Measurements from ENCODE around the gene RBM19. TPM values are rescaled to one million over a fixed set of nuclear protein-coding genes. Genes with fewer than 3 reads are reported as not detected.

The RBM19 gene
- total and polyA plus RNA-seq, 4 donors = 17.9 to 33.6 (median 21.9) TPM

DNA sequence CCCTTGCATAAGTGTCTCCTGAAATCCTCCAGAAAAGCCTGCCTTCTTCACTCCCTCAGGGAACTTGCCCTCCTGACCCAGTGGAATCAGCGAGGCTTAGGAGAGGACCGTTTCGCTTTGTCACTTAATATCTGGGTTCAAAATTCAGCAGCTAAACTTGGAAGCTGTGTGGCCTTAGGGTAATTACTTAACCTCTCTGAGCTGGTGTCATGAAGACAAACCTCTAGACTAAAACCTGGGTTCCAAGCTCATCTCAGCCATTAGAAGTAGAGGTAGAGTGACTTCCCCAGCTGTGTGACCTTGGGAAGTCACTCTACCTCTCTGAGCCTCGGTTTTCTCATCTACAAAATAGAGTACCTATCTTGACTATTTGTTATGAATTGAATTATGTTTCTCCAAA lies 18.3 kb upstream of the RBM19 start:
- no peak for DNase-seq
- Histone ChIP-seq H3K4me1 (ENCODE audit: control insufficient read depth in 5 of 5, insufficient read depth in 5 of 5, low read length in 5 of 5) (no peaks in the 10 kb centered on the region), H3K9ac (ENCODE audit: insufficient read depth in 1 of 2, low read length in 2 of 2) (no peak overlapping the region), H3K27ac (ENCODE audit: low read depth in 1 of 2, low read length in 1 of 2) (no peak overlapping the region), H3K4me3 (no peak overlapping the region), H3K9me3 (ENCODE audit: control insufficient read depth in 4 of 4, insufficient read depth in 3 of 4, low read length in 3 of 4) (no peaks in the 10 kb centered on the region), H3K36me3 (ENCODE audit: control insufficient read depth in 4 of 4, insufficient read depth in 4 of 4, low read length in 4 of 4) (no peaks in the 10 kb centered on the region), H3K27me3 (ENCODE audit: control insufficient read depth in 3 of 3, insufficient read depth in 3 of 3, low read length in 2 of 3) (peaks cover 0 to 3% (median 2%) of the 10 kb centered on the region in 3 donors)
- no peak for ATAC-seq (ENCODE audit: insufficient read depth, low FRiP score)
- WGBS, 2 donors = 84 to 92% methylated on average over 4 of the region's 4 CpGs
- TF ChIP-seq, protein P1, sequence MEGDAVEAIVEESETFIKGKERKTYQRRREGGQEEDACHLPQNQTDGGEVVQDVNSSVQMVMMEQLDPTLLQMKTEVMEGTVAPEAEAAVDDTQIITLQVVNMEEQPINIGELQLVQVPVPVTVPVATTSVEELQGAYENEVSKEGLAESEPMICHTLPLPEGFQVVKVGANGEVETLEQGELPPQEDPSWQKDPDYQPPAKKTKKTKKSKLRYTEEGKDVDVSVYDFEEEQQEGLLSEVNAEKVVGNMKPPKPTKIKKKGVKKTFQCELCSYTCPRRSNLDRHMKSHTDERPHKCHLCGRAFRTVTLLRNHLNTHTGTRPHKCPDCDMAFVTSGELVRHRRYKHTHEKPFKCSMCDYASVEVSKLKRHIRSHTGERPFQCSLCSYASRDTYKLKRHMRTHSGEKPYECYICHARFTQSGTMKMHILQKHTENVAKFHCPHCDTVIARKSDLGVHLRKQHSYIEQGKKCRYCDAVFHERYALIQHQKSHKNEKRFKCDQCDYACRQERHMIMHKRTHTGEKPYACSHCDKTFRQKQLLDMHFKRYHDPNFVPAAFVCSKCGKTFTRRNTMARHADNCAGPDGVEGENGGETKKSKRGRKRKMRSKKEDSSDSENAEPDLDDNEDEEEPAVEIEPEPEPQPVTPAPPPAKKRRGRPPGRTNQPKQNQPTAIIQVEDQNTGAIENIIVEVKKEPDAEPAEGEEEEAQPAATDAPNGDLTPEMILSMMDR (IDR thresholded peaks at IDR 0.05; ENCODE audit: control extremely low read depth, extremely low read depth) = no peak

DNA sequence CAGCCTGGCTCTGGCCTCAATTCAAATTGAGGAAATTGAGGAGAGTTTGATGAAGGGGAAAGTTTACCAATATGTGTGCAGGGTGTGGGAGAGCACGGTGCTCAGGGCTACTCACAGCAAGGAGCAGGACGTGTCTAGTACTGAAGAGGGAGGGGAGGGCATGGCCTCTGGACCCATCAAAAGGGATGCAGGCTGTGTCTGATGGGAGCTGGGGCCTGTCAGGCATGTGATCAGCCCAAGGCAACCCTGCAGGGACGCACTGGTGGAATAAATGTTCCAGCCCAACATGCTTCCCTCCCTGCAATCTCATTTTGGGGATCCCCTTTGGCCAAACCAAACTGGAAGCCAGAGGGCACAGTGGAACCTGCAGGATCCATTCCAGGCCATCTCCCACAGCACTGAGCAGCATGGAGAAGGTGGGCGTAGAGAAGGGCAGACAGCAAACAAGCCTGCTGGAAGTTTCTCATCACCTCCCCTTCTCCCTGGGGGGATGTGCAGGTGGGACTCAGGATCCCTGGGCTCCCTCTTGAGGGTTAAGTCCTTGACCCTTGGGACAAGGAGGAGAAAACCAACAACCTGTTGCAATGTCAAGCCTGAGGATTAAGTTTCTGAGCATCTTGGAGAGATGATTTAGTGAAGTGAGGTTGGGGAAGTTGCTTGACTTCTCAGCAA lies 17.8 kb upstream of the RBM19 start:
- WGBS, 2 donors = 52 to 62% methylated on average over 4 of the region's 4 CpGs
- no peak for DNase-seq
- TF ChIP-seq, protein P1 (IDR thresholded peaks at IDR 0.05; ENCODE audit: control extremely low read depth, extremely low read depth) = no peak

DNA sequence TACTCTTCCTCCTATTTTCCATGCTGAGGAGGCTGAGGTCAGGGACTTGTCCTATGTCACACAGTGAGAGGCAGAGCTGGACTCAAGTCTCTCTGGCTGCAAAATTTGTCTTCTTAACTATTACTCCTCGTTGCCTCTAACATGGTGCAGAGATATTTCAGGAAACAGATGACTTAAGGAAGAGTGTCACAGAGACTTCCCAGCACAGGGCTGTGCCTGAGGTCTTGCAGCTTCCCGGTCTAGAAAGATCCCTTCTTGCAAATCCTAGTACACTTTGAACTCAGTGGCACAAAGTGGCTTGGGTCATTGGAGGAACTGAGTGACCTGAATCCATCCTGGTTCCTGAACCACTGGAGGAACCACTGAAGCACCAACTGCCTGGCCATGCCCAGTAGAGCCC lies 17.1 kb upstream of the RBM19 start:
- TF ChIP-seq, protein P1 (IDR thresholded peaks at IDR 0.05; ENCODE audit: control extremely low read depth, extremely low read depth) = no peak
- 36 to 46% methylated on average over 2 of the region's 2 CpGs for WGBS, 2 donors
- no peaks in the 10 kb centered on the region for H3K4me1 ChIP-seq (ENCODE audit: control insufficient read depth in 5 of 5, insufficient read depth in 5 of 5, low read length in 5 of 5)
- H3K36me3 ChIP-seq (ENCODE audit: control insufficient read depth in 4 of 4, insufficient read depth in 4 of 4, low read length in 4 of 4) = no peaks in the 10 kb centered on the region
- DNase-seq (peak in 1 of 3 donors; percentile 63), ATAC-seq (ENCODE audit: insufficient read depth, low FRiP score) (no peak)
- no peak overlapping the region for H3K27ac ChIP-seq (ENCODE audit: low read depth in 1 of 2, low read length in 1 of 2)
- H3K9me3 ChIP-seq (ENCODE audit: control insufficient read depth in 4 of 4, insufficient read depth in 3 of 4, low read length in 3 of 4) = no peaks in the 10 kb centered on the region
- no peak overlapping the region for H3K9ac ChIP-seq (ENCODE audit: insufficient read depth in 1 of 2, low read length in 2 of 2)
- peaks cover 0 to 3% (median 2%) of the 10 kb centered on the region in 3 donors for H3K27me3 ChIP-seq (ENCODE audit: control insufficient read depth in 3 of 3, insufficient read depth in 3 of 3, low read length in 2 of 3)
- H3K4me3 ChIP-seq = no peak overlapping the region

More for the DNA sequence above, 17.8 kb upstream of the RBM19 start:
- no peaks in the 10 kb centered on the region for H3K36me3 ChIP-seq (ENCODE audit: control insufficient read depth in 4 of 4, insufficient read depth in 4 of 4, low read length in 4 of 4)
- H3K27me3 ChIP-seq (ENCODE audit: control insufficient read depth in 3 of 3, insufficient read depth in 3 of 3, low read length in 2 of 3) = peaks cover 0 to 3% (median 2%) of the 10 kb centered on the region in 3 donors
- H3K27ac ChIP-seq (ENCODE audit: low read depth in 1 of 2, low read length in 1 of 2) = no peak overlapping the region
- H3K9ac ChIP-seq (ENCODE audit: insufficient read depth in 1 of 2, low read length in 2 of 2) = no peak overlapping the region
- H3K4me1 ChIP-seq (ENCODE audit: control insufficient read depth in 5 of 5, insufficient read depth in 5 of 5, low read length in 5 of 5) = no peaks in the 10 kb centered on the region
- no peak for ATAC-seq (ENCODE audit: insufficient read depth, low FRiP score)
- H3K9me3 ChIP-seq (ENCODE audit: control insufficient read depth in 4 of 4, insufficient read depth in 3 of 4, low read length in 3 of 4) = no peaks in the 10 kb centered on the region
- no peak overlapping the region for H3K4me3 ChIP-seq

DNA sequence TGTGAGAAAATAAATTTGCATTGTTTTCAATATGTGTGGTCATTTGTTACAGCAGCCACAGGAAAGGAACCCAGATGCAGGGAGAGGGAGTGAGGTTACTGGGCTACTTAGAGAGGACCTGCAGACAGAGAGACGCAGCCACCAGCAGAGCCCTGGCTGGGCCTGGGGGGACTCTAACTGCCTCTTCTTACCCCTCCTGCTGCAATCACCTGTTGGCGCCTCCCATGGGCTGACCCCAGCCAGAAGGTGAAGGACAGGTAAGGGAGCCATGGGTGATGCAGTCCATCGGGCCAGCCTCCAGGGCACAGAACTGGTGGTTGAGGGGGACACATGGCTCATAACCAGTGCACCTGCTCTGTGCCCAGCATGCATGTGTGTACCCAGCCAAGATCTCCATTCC lies 15.8 kb upstream of the RBM19 start:
- Histone ChIP-seq H3K9ac (ENCODE audit: insufficient read depth in 1 of 2, low read length in 2 of 2) (no peak overlapping the region), H3K36me3 (ENCODE audit: control insufficient read depth in 4 of 4, insufficient read depth in 4 of 4, low read length in 4 of 4) (no peaks in the 10 kb centered on the region), H3K27ac (ENCODE audit: low read depth in 1 of 2, low read length in 1 of 2) (no peak overlapping the region), H3K4me3 (no peak overlapping the region), H3K27me3 (ENCODE audit: control insufficient read depth in 3 of 3, insufficient read depth in 3 of 3, low read length in 2 of 3) (peaks cover 0 to 3% (median 2%) of the 10 kb centered on the region in 3 donors), H3K9me3 (ENCODE audit: control insufficient read depth in 4 of 4, insufficient read depth in 3 of 4, low read length in 3 of 4) (no peaks in the 10 kb centered on the region), H3K4me1 (ENCODE audit: control insufficient read depth in 5 of 5, insufficient read depth in 5 of 5, low read length in 5 of 5) (no peaks in the 10 kb centered on the region)
- WGBS, 2 donors = 89 to 97% methylated on average over 3 of the region's 3 CpGs
- DNase-seq = no peak
- no peak for ATAC-seq (ENCODE audit: insufficient read depth, low FRiP score)
- TF ChIP-seq, protein P1 (IDR thresholded peaks at IDR 0.05; ENCODE audit: control extremely low read depth, extremely low read depth) = no peak

Measured in lung (tissue), 12 donors.